Cardiac atrium fibroblast (primary cell): ENCODE measurements around the gene OR56A1. TPM values are rescaled to one million over a fixed set of nuclear protein-coding genes. Genes with fewer than 3 reads are reported as not detected.

ENCODE experiments used
- total RNA-seq: library from RNA; depleted of rRNA; stranded (reverse); fragments of >200 nt; gene quantifications from 2 replicates; pipeline ENCODE4 v1.2.3, GENCODE V29; 2015

The OR56A1 gene
- total RNA-seq, result not detected in 2 replicates

DNA sequence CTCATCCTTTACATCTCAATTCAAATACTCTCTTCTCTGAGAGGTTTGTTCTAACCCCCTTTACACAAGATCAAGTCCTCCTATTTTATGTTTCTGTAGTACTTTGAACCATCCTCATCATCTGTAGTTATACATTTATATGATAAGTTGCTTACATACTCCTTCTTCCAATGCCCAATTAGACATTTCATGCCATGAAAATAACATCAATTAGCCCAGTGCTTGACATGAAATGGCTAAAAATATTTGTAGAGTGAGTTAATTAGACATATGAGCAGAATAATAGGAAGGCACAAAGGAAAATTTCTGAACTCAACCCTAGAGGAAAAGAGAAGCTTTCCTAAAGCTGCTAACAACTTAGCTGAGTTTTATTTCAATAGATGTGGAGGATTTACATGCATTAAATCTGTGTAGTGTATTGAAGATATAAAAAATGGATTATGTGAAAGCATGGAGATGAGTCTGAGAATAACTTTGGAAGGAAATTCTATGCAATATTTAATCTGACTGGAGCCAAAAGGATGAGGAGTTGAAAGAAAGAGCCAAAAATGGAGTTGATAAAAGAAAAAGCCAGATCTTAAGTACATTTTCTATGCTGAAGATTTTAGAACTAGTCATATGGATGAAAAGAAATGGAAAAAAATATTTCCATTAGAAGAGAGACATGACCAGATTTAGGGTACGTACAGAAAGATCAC, at the start of gene OR56A1:
OR56A1 (minus strand) TSS at position 51 of the 698 bp plus-strand sequence. CDS start 3,066 bp downstream, outside the sequence.

GRCh38 chr11:6006846-6007245, 23.7 kb downstream of the OR56A1 start, which contains the start of gene OR56A4:
Gene OR56A4, minus strand, starts transcription at chr11:6006946. Its CDS starts 3,954 bp downstream, at chr11:6002992.

GRCh38 chr11:5986885-5987284, 43.7 kb downstream of the OR56A1 start, which contains the start of gene OR52L1:
Gene OR52L1, minus strand, starts transcription at chr11:5986985. Its CDS starts 55 bp downstream, at chr11:5986930.

Other genes starting within 250 kb of the OR56A1 start
- not detected in 2 replicates for gene OR52N5, start 247.4 kb downstream of the OR56A1 start, total RNA-seq
- gene OR52N1, start 239.5 kb downstream of the OR56A1 start, total RNA-seq, result not detected in 2 replicates
- not detected in 2 replicates for gene OR52N2, start 221.8 kb downstream of the OR56A1 start, total RNA-seq
- not detected in 2 replicates for gene OR52E6, start 188.9 kb downstream of the OR56A1 start, total RNA-seq
- gene OR52E8, start 173.1 kb downstream of the OR56A1 start, total RNA-seq, result not detected in 2 replicates
- not detected in 2 replicates for gene OR52E4, start 150.1 kb downstream of the OR56A1 start, total RNA-seq
- gene OR52E5, start 137.6 kb downstream of the OR56A1 start, total RNA-seq, result not detected in 2 replicates
- gene OR56A3, start 88.5 kb downstream of the OR56A1 start, total RNA-seq, result not detected in 2 replicates
- gene OR56A5, start 62.3 kb downstream of the OR56A1 start, total RNA-seq, result not detected in 2 replicates
- not detected in 2 replicates for gene OR52L1, start 43.8 kb downstream of the OR56A1 start, total RNA-seq
- gene OR56A4, start 23.8 kb downstream of the OR56A1 start, total RNA-seq, result not detected in 2 replicates
- gene OR56B4, start 76.9 kb upstream of the OR56A1 start, total RNA-seq, result not detected in 2 replicates
- not detected in 2 replicates for gene OR52B2, start 139.6 kb upstream of the OR56A1 start, total RNA-seq
- not detected in 2 replicates for gene OR52W1, start 168.5 kb upstream of the OR56A1 start, total RNA-seq
- gene C11orf42, start 174.8 kb upstream of the OR56A1 start, total RNA-seq, result not detected in 2 replicates
- 8.1 and 14.3 TPM in 2 replicates for gene FHIP1B, start 203.9 kb upstream of the OR56A1 start, total RNA-seq
- gene CNGA4, start 208.3 kb upstream of the OR56A1 start, total RNA-seq, result not detected in 2 replicates
- not detected in 2 replicates for gene CCKBR, start 229.1 kb upstream of the OR56A1 start, total RNA-seq